ENCODE results near the gene TLE6. TPM values are rescaled to one million over a fixed set of nuclear protein-coding genes. Genes with fewer than 3 reads are reported as not detected.

Gene TLE6
- polyA plus RNA-seq, 1 donor from 2014 or later: 5.7 TPM

- no peak overlapping the region for H2AFZ ChIP-seq (ENCODE audit: low read depth, low read length)
- H3K4me3 ChIP-seq (ENCODE audit: low read length): no peak overlapping the region
- H3K4me2 ChIP-seq (ENCODE audit: low read length): no peak overlapping the region
- no peaks in the 10 kb centered on the region for H3K9me2 ChIP-seq (ENCODE audit: insufficient read depth, low read length)
- peaks cover 61% of the 10 kb centered on the region for H3K27me3 ChIP-seq (ENCODE audit: insufficient read depth, low read depth, low read length)
- H3F3A ChIP-seq (ENCODE audit: insufficient read depth, low read length, poor library complexity, severe bottlenecking): no peaks in the 10 kb centered on the region
- H3K9me3 ChIP-seq (ENCODE audit: low read length): no peaks in the 10 kb centered on the region
- H3K36me3 ChIP-seq (ENCODE audit: insufficient read depth, low read length): no peaks in the 10 kb centered on the region
- H3K27ac ChIP-seq (ENCODE audit: low read length): no peak overlapping the region
- no peak for TF ChIP-seq RAD21 (conservative IDR thresholded peaks at IDR 0.05)
- TF ChIP-seq EZH2 (IDR thresholded peaks at IDR 0.05; ENCODE audit: borderline replicate concordance, insufficient read depth, low read length, poor library complexity, severe bottlenecking): no peak
- no peak for TF ChIP-seq MXI1 (conservative IDR thresholded peaks at IDR 0.05; ENCODE audit: poor library complexity, severe bottlenecking)
- TF ChIP-seq CTCF (IDR thresholded peaks at IDR 0.05; ENCODE audit: poor library complexity, severe bottlenecking): no peak
- no peak for TF ChIP-seq SMC3 (conservative IDR thresholded peaks at IDR 0.05; ENCODE audit: poor library complexity)
- no peak for TF ChIP-seq POLR2AphosphoS5 (IDR thresholded peaks at IDR 0.05)
- no peak for TF ChIP-seq TAF1 (IDR thresholded peaks at IDR 0.05; ENCODE audit: low read depth)
- no peaks in the 10 kb centered on the region for H4K20me1 ChIP-seq (ENCODE audit: insufficient read depth)
- H3K79me2 ChIP-seq (replicated peaks; ENCODE audit: insufficient read depth, low read length): no peaks in the 10 kb centered on the region
- no peak overlapping the region for H3K9ac ChIP-seq (ENCODE audit: low read length)
These were observed 61.8 kb downstream of the TLE6 start for GRCh38 chr19:3039125-3039524.

- H3K27me3 ChIP-seq (ENCODE audit: insufficient read depth, low read depth, low read length): peaks cover 58% of the 10 kb centered on the region
- no peak overlapping the region for H3K4me2 ChIP-seq (ENCODE audit: low read length)
- no peaks in the 10 kb centered on the region for H3K9me2 ChIP-seq (ENCODE audit: insufficient read depth, low read length)
These were observed 62.3 kb downstream of the TLE6 start for GRCh38 chr19:3039641-3040077.

More at GRCh38 chr19:3039641-3040077, 62.3 kb downstream of the TLE6 start:
- no peaks in the 10 kb centered on the region for H3K79me2 ChIP-seq (replicated peaks; ENCODE audit: insufficient read depth, low read length)
- no peak overlapping the region for H3K4me3 ChIP-seq (ENCODE audit: low read length)
- TF ChIP-seq REST (IDR thresholded peaks at IDR 0.05; ENCODE audit: borderline replicate concordance) (no peak), SMC3 (conservative IDR thresholded peaks at IDR 0.05; ENCODE audit: poor library complexity) (no peak), TAF1 (IDR thresholded peaks at IDR 0.05; ENCODE audit: low read depth) (no peak), MXI1 (conservative IDR thresholded peaks at IDR 0.05; ENCODE audit: poor library complexity, severe bottlenecking) (no peak), RAD21 (conservative IDR thresholded peaks at IDR 0.05) (no peak), EP300 (conservative IDR thresholded peaks at IDR 0.05; ENCODE audit: poor library complexity, severe bottlenecking) (no peak), CTCF (IDR thresholded peaks at IDR 0.05; ENCODE audit: poor library complexity, severe bottlenecking) (no peak), POLR2AphosphoS5 (IDR thresholded peaks at IDR 0.05) (no peak), EZH2 (IDR thresholded peaks at IDR 0.05; ENCODE audit: borderline replicate concordance, insufficient read depth, low read length, poor library complexity, severe bottlenecking) (no peak)
- H3K9me3 ChIP-seq (ENCODE audit: low read length): no peaks in the 10 kb centered on the region
- no peak overlapping the region for H2AFZ ChIP-seq (ENCODE audit: low read depth, low read length)
- H3K27ac ChIP-seq (ENCODE audit: low read length): no peak overlapping the region
- no peak overlapping the region for H3K9ac ChIP-seq (ENCODE audit: low read length)
- H3F3A ChIP-seq (ENCODE audit: insufficient read depth, low read length, poor library complexity, severe bottlenecking): no peaks in the 10 kb centered on the region
- H4K20me1 ChIP-seq (ENCODE audit: insufficient read depth): no peaks in the 10 kb centered on the region
- H3K36me3 ChIP-seq (ENCODE audit: insufficient read depth, low read length): no peaks in the 10 kb centered on the region
